ENCODE data around the gene ST6GALNAC6. TPM values are rescaled to one million over a fixed set of nuclear protein-coding genes. Genes with fewer than 3 reads are reported as not detected.

Gene ST6GALNAC6, protein sequence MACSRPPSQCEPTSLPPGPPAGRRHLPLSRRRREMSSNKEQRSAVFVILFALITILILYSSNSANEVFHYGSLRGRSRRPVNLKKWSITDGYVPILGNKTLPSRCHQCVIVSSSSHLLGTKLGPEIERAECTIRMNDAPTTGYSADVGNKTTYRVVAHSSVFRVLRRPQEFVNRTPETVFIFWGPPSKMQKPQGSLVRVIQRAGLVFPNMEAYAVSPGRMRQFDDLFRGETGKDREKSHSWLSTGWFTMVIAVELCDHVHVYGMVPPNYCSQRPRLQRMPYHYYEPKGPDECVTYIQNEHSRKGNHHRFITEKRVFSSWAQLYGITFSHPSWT
- total RNA-seq: 100 to 1,000 TPM; 101 to 287 (median 176) TPM

DNA sequence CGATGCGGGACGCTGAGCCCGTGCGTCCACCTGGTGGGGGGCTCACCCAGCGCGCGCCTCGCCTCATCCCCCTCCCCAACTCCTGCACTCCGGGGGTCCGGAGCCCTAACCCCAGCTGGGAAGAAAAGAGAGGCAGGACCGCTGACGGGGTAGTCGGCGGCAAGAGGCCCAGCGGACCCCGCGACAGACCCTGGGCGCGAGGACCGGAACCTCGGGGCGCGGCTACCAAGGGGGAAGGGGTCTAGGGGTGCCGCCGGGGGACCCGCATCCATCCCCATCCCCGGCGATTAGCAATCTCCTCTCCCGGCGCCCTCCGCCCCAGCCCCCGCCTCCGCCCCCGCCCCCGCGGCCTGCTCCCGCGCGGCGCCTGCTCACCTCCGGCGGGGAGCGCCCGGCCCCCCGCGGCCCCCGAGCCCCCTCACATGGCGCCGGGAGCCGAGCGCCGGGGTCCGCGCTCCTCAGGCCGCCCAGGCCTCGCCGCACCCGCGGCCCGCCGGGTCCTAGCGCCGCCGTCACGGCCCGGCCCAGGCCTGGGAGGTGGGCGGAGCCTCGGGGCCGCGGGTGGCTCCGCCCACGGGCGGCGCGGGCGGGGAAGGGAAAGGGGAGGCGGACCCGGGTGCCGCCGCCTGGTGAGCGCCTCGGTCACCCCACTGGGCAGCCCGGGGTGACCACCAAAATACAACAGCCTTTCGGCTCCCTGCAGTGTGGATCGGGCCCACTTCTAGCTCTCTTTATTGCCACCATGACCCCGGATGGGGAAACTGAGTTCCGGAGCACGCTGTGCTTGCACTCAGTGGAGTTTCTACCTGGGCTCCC, at the start of gene ST6GALNAC6:
Gene ST6GALNAC6, minus strand, starts transcription at position 476 of the 816 bp plus-strand sequence. CDS start 1,622 bp downstream, outside the sequence.
- no peak for TF ChIP-seq CTCF (IDR thresholded peaks at IDR 0.05; ENCODE audit: low read depth)

GRCh38 chr9:127947841-127948710, 48.7 kb upstream of the ST6GALNAC6 start:
- TF ChIP-seq CTCF (IDR thresholded peaks at IDR 0.05; ENCODE audit: low read depth): no peak

- TF ChIP-seq CTCF (IDR thresholded peaks at IDR 0.05; ENCODE audit: low read depth): no peak
These were observed 47.3 kb upstream of the ST6GALNAC6 start for GRCh38 chr9:127946728-127947127.

- TF ChIP-seq CTCF (IDR thresholded peaks at IDR 0.05; ENCODE audit: low read depth): no peak
These were observed 46.5 kb upstream of the ST6GALNAC6 start for GRCh38 chr9:127945942-127946341.

DNA sequence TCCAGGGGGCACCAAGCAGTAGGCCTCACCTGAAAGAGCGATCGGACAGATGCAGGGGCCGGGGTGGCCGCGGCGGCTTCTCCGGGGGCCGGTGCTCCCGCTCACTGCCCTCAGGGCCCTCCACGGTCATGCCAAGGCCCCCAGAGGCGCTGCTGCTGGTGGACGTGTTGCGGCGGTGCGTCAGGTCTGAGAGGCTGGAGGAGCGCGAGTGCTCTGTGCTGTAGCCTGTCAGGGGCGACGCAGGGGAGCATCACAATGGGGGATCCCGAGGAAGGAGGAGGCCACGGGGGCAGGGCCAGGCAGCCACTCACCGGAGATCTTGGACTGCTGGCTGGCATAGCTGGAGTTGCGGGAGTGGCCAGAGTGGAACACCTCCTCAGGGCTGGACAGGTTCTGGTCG, 45.9 kb upstream of the ST6GALNAC6 start:
- no peak for TF ChIP-seq CTCF (IDR thresholded peaks at IDR 0.05; ENCODE audit: low read depth)

GRCh38 chr9:127944586-127945218, 45.3 kb upstream of the ST6GALNAC6 start:
- TF ChIP-seq CTCF (IDR thresholded peaks at IDR 0.05; ENCODE audit: low read depth): no peak
